OCI-LY1 (cell line): Measurements from ENCODE around the gene MICALL2.

Experiments
- H2AFZ ChIP-seq: fragments of 200-600 bp; sonication (generic), shearing (Covaris generic); 2 replicates; pipeline ENCODE4 v1.6.0; 2014; ENCODE audit warnings: antibody characterized with exemption, mild to moderate bottlenecking, low read length
- H3F3A ChIP-seq: fragments of 200-600 bp; sonication (generic), shearing (Covaris generic); 2 replicates; pipeline ENCODE4 v1.6.0; 2014; ENCODE audit warnings: mild to moderate bottlenecking, antibody characterized with exemption, low read length, moderate library complexity; ENCODE audit not compliant: insufficient read depth
- H3K27ac ChIP-seq: fragments of 200-600 bp; sonication (generic); 2 replicates; pipeline ENCODE4 v1.5.1; 2014; ENCODE audit warnings: low read length, mixed run types, mild to moderate bottlenecking, low read depth; ENCODE audit not compliant: poor library complexity, severe bottlenecking
- H3K27me3 ChIP-seq: fragments of 200-600 bp; sonication (generic); 2 replicates; pipeline ENCODE4 v1.6.0; 2014; ENCODE audit warnings: antibody characterized with exemption, mild to moderate bottlenecking, low read length, moderate library complexity; ENCODE audit not compliant: insufficient read depth
- H3K36me3 ChIP-seq: fragments of 200-600 bp; sonication (generic); 2 replicates; pipeline ENCODE4 v1.6.1; 2014; ENCODE audit warnings: mild to moderate bottlenecking, antibody characterized with exemption, low read length, moderate library complexity, mixed read lengths; ENCODE audit not compliant: insufficient read depth
- H3K4me1 ChIP-seq: fragments of 200-600 bp; sonication (generic); 2 replicates; pipeline ENCODE4 v1.5.1; 2014; ENCODE audit warnings: mild to moderate bottlenecking, low read length, moderate library complexity; ENCODE audit not compliant: insufficient read depth, severe bottlenecking
- H3K4me2 ChIP-seq: fragments of 200-600 bp; sonication (generic), shearing (Covaris generic); 2 replicates; pipeline ENCODE4 v1.6.1; 2014; ENCODE audit warnings: low read length
- H3K4me3 ChIP-seq: fragments of 200-600 bp; sonication (generic); 2 replicates; pipeline ENCODE4 v1.5.1; 2014; ENCODE audit warnings: low read length, low read depth, mild to moderate bottlenecking, mixed read lengths; ENCODE audit not compliant: poor library complexity, severe bottlenecking
- H3K79me2 ChIP-seq: fragments of 200-600 bp; shearing (Covaris generic); 2 replicates; pipeline ENCODE4 v1.6.1; 2016; ENCODE audit warnings: mixed run types, low read length, mixed read lengths; ENCODE audit not compliant: insufficient read depth
- H3K9ac ChIP-seq: fragments of 200-600 bp; sonication (generic), shearing (Covaris generic); 2 replicates; pipeline ENCODE4 v1.6.1; 2014; ENCODE audit warnings: mild to moderate bottlenecking, low read length, mixed read lengths
- H3K9me2 ChIP-seq: fragments of 200-600 bp; sonication (generic), shearing (Covaris generic); 2 replicates; pipeline ENCODE4 v1.6.1; 2014; ENCODE audit warnings: low read depth, mild to moderate bottlenecking, low read length, mixed read lengths
- H3K9me3 ChIP-seq: fragments of 200-600 bp; shearing (Covaris generic); 2 replicates; pipeline ENCODE4 v1.6.1; 2014; ENCODE audit warnings: low read length, mixed read lengths
- H4K20me1 ChIP-seq: fragments of 200-600 bp; sonication (generic), shearing (Covaris generic); 2 replicates; pipeline ENCODE4 v1.6.0; 2016; ENCODE audit warnings: mild to moderate bottlenecking, low read length; ENCODE audit not compliant: insufficient read depth
- CTCF ChIP-seq: fragments of 200-600 bp; sonication (generic), shearing (Covaris generic); IDR thresholded peaks from 2 replicates; pipeline ENCODE4 v1.5.1; 2017; ENCODE audit warnings: mild to moderate bottlenecking, antibody characterized with exemption, low read length, moderate library complexity, mixed read lengths
- EZH2 ChIP-seq: fragments of 200-600 bp; sonication (generic), shearing (Covaris generic); IDR thresholded peaks from 2 replicates; pipeline ENCODE4 v1.8.0; 2017; ENCODE audit warnings: borderline replicate concordance, mixed run types, mild to moderate bottlenecking, antibody characterized with exemption, low read length, moderate library complexity, mixed read lengths

The MICALL2 gene

GRCh38 chr7:1388703-1389335, 70.5 kb downstream of the MICALL2 start:
- Histone ChIP-seq H3K79me2 (no peaks in the 10 kb centered on the region), H3F3A (no peaks in the 10 kb centered on the region), H3K9me3 (no peaks in the 10 kb centered on the region), H2AFZ (no peak overlapping the region), H3K36me3 (no peaks in the 10 kb centered on the region), H3K4me3 (no peak overlapping the region), H3K27ac (no peak overlapping the region), H3K9me2 (no peaks in the 10 kb centered on the region), H3K4me2 (no peak overlapping the region), H3K4me1 (no peaks in the 10 kb centered on the region), H3K27me3 (peaks cover 4% of the 10 kb centered on the region; the same call in 1 of the 2 replicates), H4K20me1 (no peaks in the 10 kb centered on the region), H3K9ac (no peak overlapping the region)
- TF ChIP-seq EZH2 (no peak), CTCF (no peak)

- Histone ChIP-seq H3F3A (no peaks in the 10 kb centered on the region), H3K27ac (no peak overlapping the region), H3K36me3 (no peaks in the 10 kb centered on the region), H3K9me3 (no peaks in the 10 kb centered on the region), H4K20me1 (no peaks in the 10 kb centered on the region), H2AFZ (no peak overlapping the region), H3K27me3 (peaks cover 4% of the 10 kb centered on the region; the same call in 1 of the 2 replicates), H3K4me2 (no peak overlapping the region), H3K9ac (no peak overlapping the region), H3K4me3 (no peak overlapping the region), H3K9me2 (no peaks in the 10 kb centered on the region), H3K4me1 (no peaks in the 10 kb centered on the region), H3K79me2 (no peaks in the 10 kb centered on the region)
- TF ChIP-seq CTCF: no peak
- no peak for TF ChIP-seq EZH2
Observed at GRCh38 chr7:1388021-1388702, 71.1 kb downstream of the MICALL2 start.

GRCh38 chr7:1387261-1387660, 72.0 kb downstream of the MICALL2 start:
- peaks cover 4% of the 10 kb centered on the region; the same call in 1 of the 2 replicates for H3K27me3 ChIP-seq
- H3K4me1 ChIP-seq: no peaks in the 10 kb centered on the region
- H3K9me2 ChIP-seq: no peaks in the 10 kb centered on the region
- H3K4me3 ChIP-seq: no peak overlapping the region
- H3K36me3 ChIP-seq: no peaks in the 10 kb centered on the region
- H3K27ac ChIP-seq: no peak overlapping the region
- no peaks in the 10 kb centered on the region for H3F3A ChIP-seq
- H3K9ac ChIP-seq: no peak overlapping the region
- H3K4me2 ChIP-seq: no peak overlapping the region
- H3K9me3 ChIP-seq: no peaks in the 10 kb centered on the region
- no peaks in the 10 kb centered on the region for H3K79me2 ChIP-seq
- no peaks in the 10 kb centered on the region for H4K20me1 ChIP-seq
- no peak overlapping the region for H2AFZ ChIP-seq
- TF ChIP-seq EZH2: no peak
- TF ChIP-seq CTCF: no peak
